HG02970 (cell line): ENCODE data around the gene CENPB.
"Not testable (repeated sequence)": the region's sequence is repeated elsewhere in the genome, so short reads cannot be mapped to it uniquely, and the experiment has no call there.

Experiments used
- ATAC-seq: cut with Tn5 transposase; IDR thresholded peaks from one replicate; pipeline ENCODE4 v1.9.1; 2021; ENCODE audit warnings: mild to moderate bottlenecking, moderate library complexity, moderate number of reproducible peaks; ENCODE audit not compliant: unreplicated experiment, low FRiP score

CENPB gene, protein sequence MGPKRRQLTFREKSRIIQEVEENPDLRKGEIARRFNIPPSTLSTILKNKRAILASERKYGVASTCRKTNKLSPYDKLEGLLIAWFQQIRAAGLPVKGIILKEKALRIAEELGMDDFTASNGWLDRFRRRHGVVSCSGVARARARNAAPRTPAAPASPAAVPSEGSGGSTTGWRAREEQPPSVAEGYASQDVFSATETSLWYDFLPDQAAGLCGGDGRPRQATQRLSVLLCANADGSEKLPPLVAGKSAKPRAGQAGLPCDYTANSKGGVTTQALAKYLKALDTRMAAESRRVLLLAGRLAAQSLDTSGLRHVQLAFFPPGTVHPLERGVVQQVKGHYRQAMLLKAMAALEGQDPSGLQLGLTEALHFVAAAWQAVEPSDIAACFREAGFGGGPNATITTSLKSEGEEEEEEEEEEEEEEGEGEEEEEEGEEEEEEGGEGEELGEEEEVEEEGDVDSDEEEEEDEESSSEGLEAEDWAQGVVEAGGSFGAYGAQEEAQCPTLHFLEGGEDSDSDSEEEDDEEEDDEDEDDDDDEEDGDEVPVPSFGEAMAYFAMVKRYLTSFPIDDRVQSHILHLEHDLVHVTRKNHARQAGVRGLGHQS

DNA sequence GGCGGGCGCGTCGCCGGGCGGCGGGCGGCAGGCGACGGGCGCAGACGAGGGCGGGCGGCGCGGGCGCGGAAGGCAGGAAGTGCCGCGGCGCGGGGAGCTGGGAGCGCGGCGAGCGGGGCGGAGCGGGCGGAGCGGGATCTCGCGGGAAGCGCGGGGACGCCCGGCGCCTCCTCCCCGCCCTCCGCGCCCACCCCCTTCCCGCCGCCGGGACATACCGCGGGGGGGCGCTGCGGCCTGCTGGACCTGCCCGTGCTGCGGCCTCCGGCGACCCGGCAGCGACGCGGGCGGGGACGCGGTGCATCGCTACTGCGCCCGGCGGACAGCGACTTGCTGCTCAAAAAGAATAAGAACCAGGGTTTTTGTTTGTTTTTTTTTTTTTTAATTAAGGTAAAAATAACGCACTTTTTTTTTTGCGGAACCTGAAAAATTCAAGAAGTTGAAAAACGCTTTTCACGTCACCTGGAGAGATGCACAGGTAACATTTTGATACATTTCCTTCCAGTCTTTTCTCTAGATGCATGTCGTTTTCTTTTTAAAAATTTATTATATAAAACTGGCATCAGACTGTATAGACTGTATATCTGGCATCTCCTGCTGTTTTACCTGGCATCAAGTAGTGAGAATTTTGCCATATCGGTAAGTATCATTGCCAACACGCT is at the start of gene CENPB:
Gene CENPB, minus strand, starts transcription at position 76 of the 659 bp plus-strand sequence. CDS start 257 bp downstream, outside the sequence.
- peak; percentile 86 for ATAC-seq

DNA sequence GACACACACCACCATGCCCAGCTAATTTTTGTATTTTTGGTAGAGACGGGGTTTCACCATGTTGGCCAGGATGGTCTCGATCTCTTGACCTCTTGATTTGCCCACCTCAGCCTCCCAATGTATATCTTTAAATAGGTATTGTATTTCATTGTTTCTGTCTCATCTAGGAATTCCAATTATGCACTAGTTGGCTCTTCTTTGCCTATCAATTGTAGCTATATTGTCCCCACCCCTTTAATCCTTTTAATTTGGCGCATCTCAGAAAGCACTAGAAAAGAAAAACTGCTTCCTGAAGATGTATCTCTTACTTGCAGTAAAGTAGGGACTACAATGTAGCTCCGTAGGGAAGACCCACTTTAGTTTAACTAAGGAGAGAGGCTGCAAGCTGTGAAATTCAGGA is 49.6 kb upstream of the CENPB start:
- no peak for ATAC-seq

DNA sequence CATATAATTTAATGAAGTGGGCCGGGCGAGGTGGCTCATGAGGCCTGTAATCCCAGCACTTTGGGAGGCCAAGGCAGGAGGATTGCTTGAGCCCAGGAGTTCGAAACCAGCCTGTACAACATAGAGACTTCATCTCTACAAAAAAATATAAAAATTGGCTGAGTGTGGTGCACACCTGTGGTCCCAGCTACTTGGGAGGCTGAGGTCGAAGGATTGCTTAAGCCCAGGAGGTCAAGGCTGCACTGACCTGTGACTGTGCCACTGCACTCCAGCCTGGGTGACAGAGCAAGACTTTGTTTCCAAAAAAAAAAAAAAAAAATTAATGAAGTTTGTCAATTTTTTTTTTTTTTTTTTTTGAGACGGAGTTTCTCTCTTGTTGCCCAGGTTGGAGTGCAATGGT is 43.4 kb upstream of the CENPB start:
- not testable (repeated sequence) for ATAC-seq

DNA sequence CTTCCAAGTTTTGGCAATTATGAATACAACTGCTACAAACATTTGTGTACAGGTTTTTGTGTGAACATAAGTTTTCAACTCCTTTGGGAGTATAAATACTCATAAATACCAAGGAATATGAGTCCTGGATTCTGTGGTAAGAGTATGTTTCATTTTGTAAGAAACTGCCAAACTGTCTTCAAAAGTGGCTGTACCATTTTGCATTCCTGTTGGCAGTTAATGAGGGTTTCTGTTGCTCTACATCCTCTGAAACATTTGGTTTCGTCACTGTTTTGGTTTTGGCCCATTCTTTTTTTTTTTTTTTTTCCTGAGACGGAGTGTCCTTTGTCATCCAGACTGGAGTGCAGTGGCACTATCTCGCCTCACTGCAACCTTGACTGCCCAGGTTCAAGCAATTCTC is 42.3 kb upstream of the CENPB start:
- no peak for ATAC-seq

DNA sequence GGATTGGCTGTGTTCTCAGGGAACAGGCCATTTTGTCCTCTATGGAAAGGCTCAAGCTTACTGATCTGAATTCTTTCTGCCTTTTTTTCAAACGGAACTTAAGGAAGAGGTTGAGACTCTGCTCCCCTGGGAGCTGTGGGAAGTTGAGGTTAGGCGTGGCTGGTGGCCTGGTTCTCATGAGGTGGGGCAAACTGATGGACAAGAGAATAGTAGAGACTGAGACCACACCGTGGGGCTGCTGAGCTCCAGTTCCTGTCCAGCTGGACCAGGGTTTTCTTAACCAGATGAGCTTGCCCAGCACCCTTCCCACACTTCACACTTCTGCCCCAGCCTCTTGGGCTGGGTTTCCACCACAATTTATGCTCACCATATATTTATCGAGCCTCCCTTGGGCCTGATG is 39.9 kb upstream of the CENPB start:
- no peak for ATAC-seq

DNA sequence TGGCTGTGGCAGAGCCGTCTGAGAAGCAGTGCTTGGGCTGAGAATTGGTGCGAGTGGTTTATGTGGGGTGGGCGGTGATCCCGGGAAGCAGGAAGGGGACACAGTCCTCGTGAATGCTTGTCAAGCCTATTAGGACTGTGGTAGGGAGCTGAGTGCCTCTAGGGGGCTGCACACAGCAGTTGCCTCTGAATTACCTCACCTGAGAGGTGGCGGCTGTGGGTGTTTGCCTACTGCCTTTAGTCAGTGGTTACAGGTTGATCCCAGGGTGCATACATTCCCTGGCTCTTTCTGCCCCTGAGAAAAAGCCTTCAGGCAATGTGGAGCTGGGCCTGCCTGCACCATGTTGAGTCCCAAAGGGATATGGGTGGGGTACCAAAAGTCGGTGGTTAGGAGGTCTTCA is 39.0 kb upstream of the CENPB start:
- no peak for ATAC-seq

DNA sequence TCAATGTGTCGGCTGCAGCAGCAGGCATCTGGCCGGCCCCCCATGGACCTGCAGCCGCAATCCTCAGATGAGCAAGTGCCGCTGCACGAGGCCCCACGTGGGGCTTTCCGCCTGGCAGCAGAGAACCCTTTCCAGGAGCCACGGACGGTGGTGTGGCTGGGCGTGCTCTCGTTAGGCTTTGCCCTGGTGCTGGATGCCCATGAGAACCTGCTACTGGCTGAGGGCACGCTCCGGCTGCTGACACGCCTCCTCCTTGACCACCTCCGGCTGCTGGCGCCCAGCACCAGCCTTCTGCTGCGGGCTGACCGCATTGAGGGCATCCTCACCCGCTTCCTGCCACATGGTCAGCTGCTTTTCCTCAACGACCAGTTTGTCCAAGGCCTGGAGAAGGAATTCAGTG is 37.3 kb upstream of the CENPB start:
- ATAC-seq, result no peak

DNA sequence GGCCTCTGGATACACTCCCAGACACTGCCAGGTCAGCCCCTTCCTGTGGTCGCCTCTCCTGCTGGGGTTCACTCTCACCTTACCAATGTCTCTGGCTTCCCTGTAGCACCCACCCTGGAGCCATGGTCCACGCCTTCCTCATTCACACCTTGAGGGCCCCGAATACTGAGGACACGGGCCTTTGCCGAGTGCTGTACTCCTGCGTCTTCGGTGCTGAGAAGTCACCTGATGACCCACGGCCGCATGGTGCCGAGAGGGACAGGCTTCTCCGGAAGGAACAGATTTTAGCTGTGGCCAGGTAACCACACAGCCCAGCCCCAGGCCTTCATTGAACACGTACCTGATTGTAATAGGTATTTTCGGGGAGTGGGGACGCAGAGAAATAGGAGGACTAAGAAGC is 35.5 kb upstream of the CENPB start:
- ATAC-seq, result no peak

DNA sequence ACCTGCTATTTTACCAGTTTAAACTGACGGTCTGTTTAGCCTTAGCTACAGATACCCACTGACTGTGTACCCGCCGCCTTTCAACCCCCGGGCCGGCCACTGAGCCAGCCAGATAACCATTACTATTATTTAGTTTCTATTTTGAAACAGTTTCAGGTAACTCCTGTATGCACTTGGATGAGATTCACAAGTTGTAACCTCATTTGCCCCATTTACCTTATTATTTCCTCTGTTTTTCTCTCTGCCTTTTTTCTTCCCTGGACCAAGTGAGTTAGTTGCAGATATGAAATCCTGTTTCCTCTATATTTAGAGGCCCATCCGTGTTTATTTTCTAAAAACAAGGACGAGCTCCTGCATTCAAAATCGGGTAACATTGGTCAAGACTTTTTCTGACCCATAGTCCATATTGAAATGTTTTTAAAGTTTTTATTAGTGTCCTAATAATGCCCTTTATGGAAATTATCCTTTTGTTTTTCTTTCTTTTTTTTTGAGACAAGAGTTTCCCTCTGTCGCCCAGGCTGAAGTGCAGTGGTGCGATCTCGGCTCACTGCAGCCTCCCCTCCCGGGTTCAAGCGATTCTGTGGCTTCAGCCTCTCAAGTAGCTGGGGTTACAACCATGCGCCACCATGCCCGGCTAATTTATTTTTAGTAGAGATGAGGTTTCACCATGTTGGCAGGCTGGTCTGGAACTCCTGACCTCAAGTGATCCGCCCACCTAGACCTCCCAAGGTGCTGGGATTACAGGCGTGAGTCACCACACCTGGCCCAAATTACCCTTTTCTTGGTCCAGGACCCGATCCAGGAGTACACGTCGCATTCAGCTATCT is 34.6 kb upstream of the CENPB start:
- no peak for ATAC-seq

DNA sequence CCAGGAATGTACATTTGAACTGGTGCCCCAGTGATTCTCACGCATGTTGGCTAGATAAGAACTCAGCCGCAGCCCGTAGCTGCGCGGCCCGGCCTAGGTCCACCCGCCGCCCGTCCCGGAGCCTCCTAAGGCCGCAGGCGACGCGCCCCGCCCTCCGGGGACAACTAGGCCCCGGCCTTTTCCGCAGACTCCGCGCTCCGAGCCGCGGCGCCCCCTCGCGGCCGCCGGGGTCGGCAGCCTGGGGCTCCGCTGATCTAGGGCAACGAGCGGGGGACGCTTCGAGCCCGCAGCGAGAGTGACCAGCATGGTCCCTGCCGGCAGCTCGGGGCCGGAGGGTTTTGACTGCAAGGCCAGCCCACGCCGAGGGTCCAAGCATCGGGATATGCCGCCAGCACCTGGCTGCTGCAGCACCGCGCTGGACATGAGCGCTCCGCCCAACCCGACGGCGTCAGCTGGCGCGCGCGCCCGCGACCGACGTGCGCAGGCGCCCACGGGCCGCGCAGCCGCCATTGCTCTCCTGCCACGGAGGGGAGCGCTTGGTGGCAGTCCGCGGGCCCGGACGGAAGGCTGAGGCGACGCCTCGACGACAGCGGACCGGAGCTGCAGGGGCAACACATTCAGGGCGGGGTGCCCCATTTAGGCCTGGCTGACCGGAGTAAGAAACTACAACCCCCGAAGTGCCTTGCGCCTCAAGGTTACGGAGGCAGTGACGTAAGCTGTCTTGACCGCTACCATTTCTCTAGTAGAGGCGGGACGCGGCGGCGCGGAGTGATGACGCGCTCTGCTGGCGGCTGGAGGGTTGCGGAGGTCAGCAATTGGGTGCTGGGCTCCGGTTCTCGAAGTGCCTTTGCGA is 33.7 kb upstream of the CENPB start, which contains the start of gene AP5S1:
Gene AP5S1, plus strand, starts transcription at position 500 of the 853 bp plus-strand sequence. CDS start 1,571 bp downstream, outside the sequence.
- peak; percentile 84 for ATAC-seq

DNA sequence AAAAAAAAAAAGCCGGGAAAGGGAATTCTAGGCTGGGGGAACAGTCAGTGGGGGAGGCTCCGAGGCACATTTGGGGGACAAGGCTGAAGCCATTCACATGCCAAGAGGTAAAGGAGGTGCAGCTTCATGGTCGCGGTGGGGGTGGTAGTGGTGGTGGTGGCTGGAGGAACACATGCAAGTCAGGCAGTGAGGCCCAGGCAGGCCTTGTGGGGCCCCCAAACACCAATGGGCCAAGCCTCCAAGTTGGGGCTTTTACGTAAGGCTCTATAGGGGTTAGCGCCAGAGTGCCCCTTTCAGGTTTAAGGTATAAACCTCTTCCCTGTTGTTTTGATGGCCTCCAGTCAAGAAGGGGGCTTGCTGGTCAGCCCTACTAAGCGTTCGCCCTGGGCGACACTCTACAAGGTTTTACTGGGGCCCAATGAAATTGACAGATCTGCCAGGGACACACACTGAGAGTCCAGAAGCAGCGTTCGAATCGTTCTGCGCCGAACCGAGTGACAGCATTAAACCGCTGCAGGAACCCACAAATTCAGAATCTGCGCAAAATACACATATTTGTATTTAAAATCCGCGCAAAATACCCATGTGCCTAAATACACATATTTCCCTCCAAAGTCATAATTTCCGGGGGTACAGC is 33.0 kb upstream of the CENPB start:
- ATAC-seq, result no peak

DNA sequence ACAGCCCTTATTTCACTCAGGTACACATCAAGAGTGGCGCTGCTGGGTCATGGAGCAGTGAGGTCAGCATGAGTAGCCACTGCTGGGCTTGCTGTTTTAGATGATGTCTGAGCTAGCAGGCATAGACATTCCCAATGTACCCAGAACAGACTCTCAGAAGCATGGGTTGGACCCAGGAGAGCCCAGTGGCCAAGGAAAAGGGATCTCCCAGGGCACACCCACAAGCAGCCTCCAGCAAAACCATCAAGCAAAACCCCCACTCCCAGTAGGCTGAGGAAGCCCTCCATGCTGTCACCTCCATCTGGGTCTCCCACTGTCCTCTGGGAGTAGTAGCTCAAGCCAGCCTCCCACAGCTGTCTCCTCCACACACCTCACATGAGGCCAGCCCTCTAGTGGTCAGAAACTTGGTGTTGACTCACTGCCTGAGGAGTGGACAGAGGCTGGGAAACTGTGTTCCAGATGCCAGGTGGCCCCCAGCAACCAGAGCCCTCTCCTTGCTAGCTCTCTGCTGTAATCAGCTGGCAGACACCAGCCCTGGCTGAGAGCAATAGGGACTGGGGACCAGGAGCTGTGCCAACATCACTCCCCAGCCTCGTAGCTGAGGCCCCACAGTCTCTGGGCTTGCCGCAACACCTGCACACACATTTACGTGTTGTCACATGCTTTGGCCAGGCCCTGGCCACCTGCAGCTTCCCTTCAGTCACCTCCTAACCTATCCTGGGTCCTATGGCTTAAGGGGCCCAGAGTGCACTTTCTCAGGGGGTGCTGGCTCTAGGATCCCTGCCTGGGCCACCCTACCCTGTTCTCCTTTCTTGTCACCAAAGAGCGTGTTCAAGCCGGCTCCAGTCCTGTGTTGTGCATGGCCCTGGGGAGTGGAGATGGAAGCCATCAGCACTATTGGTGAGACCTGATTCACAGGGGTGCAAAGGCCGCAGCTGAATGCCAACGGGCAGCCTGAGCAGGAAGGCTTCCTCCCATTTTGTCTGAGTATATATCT is 31.9 kb upstream of the CENPB start:
- ATAC-seq, result no peak

DNA sequence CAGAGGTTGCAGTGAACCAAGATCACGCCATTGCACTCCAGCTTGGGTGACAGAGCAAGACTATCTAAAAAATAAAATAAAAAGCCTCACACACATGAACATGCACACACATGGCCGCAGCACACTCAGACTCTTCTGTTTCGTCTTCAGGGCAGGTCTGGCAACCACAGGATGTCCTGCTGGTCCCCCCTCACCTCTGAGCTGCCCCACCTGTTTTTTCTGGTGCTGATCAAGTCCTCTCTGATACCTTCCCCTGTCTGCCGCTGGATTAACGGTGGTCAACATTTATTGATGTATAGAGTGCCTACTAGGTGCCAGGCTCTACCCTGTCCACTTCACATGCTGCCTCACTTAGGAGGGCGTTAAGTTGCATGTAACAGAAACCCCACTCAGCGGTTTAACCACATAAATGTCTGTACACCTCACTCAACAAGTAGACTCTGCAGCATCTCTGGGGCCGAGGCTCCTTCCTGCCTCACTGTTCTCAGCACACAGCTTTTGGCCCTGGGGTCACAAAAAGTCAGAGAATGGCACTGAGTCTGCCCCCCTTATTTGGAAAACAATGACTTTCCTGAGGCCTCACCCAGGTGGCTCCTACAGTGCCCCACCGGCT is 29.3 kb upstream of the CENPB start:
- no peak for ATAC-seq

DNA sequence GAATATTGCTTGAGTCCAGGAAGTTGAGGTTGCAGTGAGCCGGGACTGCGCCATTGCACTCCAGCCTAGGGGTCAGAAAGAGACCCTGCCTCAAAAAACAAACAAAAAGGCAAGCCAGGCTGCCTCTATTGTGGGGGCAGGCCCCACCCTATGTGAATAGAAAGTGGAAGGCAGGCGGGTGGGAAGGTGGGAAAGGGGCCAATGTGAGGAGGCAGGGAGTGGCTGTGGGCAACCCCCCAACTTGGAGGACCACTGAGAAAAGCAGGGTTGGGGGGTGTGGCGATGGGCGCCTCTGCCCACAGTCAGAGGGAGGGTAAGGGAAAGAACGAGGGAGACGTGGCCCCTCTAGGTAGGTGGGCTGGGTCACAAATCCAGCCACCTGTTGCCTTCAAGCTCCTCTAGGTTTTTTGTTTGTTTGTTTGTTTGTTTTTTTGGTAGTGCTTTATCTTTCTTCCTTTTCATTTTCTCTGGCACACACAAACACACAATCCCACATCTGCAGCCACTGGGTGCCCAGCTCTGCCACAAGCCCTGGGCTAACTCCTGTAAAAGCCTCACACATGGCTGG is 28.5 kb upstream of the CENPB start:
- no peak for ATAC-seq

DNA sequence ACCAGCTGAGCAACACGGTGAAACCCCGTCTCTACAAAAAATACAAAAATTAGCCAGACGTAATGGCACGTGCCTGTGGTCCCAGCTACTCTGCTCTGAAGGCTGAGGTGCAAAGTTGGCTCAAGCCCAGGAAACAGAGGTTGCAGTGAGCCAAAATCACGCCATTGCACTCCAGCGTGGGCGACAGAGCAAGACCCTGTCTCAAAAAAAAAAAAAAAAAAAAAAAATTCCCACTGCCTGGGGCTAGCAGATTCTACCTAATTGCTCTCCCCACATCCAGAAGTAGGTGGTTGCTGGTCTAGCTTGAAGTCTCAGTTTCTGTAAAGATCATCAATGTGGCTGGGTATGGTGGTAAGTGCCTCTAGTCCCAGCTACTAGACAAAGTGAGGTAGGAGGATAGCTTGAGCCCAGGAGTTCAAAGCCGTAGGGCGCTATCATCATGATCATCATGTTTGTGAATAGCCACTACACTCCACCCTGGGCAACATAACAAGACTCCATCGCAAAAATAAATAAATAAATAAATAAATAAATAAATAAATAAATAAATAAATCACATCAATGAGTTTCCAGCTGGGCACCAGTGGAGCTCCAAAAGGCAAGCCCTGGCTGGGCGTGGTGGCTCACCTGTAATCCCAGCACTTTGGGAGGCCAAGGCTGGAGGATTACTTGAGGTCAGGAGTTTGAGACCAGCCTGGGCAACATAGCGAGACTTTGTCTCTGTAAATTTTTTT is 27.5 kb upstream of the CENPB start:
- ATAC-seq, result no peak

DNA sequence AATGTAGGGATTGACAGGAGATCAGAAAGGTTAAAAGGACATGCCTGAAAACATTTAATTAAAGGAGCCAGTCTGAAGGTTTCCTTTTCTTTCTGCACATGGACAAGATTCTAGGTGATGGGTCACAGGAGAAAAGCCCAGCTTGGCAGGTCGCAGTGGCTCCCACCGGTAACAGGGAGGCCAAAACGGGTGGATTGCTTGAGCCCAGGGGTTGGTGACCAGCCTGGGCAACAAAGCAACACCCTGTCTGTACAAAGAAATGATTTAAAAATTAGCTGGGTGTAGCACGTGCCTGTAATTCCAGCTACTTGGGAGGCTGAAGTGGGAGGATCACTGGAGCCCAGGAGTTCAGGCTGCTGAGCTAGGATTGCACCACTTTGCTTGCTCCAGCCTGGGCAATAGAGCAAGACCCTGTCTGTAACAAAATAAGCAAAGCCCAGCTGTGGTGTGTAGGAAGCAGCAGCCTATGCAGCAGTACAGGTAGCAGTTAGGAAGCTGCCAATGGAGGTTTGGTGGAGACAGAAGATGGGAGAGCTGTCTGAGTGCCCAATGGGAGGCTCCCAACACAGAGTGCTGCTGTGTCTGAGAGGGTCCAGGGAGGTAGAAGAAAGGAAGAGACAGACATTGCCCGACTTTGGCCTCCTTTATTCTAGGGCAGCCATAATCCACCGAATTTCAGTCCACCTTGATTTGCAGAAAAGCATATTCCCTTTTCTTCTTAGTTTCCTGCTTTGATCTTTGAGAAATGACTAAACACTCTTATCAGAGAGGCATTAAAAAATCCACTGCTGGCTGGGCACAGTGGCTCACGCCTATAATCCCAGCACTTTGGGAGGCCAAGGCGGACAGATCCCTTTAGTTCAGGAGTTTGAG is 26.7 kb upstream of the CENPB start:
- no peak for ATAC-seq
